SH-SY5Y (cell line): Measurements from ENCODE around the gene POLR2L.

Experiments used
- GATA2 ChIP-seq: IDR thresholded peaks from 2 replicates; pipeline ENCODE4 v1.6.1; 2011; ENCODE audit warnings: mild to moderate bottlenecking, low read depth, low read length
- GATA3 ChIP-seq: IDR thresholded peaks from 2 replicates; pipeline ENCODE4 v1.6.1; 2011; ENCODE audit warnings: low read depth, mild to moderate bottlenecking, low read length, moderate library complexity

Gene POLR2L

DNA sequence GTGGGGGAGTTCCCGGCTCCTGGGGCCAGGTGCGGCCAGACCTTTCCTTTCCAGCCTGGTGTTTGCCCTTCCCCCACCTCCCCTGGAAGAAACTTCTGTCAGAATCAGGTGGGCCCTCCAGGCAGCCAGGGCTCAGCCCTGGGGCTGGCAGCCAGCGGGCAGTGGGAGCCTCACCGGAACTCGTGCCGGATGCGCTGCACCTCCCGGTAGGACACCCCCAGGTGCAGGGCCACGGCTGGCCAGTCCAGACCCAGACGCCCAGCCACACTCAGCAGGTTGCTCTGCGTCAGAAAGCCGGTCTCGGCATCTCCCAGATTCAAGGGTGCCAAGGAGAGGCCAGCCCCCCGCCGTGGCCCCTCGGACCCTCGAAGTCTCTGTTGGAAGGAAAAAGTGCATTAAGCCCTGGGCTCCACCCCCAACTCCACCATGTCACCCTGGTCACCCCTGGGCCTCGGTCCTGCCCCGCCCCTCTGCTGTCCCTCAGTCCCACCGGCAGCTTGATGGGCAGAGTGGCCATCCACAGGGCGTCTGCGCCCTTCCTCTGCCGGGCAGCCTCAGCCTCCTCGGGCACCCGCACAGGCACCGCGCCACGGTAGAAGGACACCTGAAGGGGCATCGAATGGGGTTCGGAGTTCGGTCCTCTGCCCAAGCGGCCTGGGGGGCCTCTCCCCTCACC is 42.5 kb downstream of the POLR2L start:
- TF ChIP-seq GATA3, result no peak
- TF ChIP-seq GATA2, result no peak

DNA sequence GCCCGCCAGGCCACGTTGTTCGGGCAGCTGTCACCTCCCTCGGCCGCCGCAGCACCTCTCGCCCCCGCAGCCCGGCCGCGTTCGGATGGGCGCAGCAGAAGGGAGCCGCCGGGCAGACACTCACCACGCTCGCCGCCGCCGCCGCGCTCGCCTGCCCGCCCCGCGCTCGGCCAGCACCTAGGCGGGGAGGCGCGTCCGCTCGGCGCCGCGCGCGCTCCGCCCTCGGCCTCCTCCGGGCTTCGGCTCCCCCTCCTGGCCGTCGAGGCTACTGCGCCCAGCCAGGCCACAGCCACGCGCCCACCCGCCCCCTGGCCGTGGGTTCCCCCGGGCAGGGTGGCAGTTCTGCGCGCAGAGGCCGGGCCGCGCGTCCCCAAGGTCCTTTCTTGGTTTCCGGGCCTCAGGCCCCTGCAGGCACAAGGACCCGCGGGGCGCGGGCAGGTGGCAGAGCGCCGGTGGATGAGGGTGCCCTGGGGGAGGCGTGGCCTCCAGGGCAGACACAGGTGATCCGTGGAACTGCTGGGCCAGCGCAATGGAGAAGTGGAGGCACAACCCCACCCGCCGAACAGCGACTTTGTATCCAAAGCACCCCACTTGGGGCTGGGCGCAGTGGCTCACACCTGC is 44.1 kb downstream of the POLR2L start, which contains the start of gene SLC25A22:
Gene SLC25A22, minus strand, starts transcription at position 189 of the 621 bp plus-strand sequence. CDS start 3,275 bp downstream, outside the sequence.
- TF ChIP-seq GATA3, result no peak
- TF ChIP-seq GATA2, result no peak

DNA sequence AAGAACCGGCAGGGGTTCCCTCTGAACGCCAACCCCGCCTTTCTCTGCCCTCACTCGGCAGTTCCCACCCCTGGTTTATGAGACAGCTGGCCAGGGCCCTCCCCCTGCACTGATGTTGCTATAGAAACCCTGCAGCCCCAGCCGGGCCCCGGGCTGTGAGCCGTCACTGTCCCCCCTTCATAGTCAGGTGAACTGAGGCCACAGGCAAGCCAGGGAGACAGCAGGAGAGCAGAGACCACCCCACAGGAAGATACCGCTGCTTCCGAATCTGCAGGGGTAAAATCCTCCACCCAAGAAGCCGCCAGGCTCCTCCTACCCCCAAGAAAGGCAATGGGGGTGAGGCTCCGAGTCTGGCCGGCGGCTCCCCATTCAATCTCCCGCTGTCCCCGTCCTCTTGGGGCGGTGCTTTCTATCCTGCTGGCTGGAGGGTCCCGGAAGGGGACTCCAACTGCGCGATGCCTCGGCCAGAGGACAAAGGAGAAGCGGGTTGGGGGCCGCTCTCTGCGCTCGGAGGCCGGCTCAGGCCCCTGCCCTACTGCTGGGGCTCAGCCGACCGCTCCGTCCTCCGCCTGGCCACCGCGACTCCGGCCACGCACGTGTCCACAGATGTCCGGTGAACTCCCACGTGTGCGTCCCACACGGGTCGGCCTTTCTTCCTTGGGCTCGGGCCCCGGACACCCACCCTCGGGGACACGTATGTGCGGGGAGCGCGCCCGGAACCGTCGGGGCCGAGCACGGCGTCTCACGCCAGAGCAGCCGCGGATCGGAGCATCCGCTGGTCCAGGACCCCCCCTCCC is 44.8 kb downstream of the POLR2L start:
- no peak for TF ChIP-seq GATA2
- TF ChIP-seq GATA3, result no peak

DNA sequence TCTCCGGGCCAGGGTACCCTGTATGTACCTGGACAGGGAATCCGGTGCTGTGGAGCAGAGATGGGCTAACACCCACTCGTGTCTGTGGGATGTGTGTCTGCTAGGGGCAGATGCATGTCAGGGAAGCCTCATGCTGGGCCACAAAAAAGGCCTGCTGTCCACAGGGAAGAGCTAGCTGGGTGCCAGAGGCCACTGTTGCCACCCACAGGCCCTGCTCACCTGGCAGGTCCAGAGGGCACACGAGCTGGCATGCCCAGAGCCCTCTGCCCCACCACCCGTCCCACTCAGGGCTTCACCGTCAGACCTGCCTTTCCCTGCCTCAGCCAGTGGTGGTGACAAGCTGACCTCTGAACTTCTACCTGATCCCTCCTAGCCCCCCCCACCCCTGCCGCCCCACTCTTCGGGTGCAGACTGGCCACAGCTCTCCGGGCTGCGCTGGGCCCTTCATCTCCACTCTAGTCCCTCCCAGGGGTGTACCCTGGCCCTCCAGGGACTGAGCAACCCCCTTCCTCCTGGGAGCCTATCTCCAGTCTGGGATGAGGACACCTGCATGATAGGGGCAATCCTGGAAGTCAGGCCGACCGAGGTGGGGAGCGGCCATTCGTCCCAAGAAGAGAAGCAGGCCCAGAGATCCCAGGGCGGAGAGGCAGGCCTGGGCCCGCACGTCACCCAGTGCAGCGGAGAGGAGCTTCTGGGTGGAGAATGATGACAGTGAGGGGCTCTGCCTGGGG is 45.6 kb downstream of the POLR2L start:
- TF ChIP-seq GATA2 (no peak), GATA3 (no peak)

DNA sequence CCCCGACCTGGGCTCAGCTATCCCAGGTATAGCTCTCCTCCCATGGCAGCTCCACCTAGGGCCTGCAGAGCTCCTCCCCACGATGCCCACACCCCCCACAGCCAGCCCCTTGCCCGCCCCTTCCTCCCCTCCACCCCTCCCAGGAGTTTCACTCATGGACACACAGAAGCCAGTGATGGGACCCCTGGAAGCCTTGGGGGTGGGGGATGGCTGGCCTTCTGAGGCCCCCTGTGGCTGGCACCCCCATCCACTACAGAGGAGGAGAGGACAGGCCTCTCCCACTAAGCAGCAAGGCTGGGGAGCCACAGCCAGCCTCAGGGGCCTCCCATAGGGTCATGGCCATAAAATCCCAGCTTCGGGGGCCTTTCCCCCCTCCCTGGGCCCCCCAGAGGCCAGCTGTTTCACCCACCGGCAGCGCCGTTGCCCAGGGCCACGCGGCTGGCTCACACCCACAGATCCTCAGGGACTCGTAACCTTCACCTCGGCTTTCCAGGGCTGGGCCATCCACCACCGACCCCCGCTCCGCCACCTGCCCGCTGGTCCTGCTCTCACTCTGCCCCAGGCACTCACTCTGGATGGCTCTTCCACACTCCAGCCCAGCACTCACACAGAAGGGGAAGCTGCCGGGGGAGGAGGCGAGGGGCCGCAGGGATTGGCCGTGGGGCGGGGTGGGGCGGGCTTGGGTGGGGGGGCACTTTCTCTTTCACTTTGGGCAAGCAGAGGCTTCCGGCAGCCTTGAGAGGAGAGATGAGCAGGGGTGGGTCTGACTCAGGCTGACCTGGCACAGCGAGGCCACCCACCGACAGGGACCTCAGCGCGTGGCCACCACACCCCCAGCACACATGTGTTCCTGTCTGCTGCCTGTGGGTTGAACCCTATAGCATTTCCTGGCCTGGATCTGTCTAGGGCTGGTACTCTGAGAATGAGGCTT is 46.4 kb downstream of the POLR2L start:
- TF ChIP-seq GATA2 (no peak), GATA3 (no peak)

DNA sequence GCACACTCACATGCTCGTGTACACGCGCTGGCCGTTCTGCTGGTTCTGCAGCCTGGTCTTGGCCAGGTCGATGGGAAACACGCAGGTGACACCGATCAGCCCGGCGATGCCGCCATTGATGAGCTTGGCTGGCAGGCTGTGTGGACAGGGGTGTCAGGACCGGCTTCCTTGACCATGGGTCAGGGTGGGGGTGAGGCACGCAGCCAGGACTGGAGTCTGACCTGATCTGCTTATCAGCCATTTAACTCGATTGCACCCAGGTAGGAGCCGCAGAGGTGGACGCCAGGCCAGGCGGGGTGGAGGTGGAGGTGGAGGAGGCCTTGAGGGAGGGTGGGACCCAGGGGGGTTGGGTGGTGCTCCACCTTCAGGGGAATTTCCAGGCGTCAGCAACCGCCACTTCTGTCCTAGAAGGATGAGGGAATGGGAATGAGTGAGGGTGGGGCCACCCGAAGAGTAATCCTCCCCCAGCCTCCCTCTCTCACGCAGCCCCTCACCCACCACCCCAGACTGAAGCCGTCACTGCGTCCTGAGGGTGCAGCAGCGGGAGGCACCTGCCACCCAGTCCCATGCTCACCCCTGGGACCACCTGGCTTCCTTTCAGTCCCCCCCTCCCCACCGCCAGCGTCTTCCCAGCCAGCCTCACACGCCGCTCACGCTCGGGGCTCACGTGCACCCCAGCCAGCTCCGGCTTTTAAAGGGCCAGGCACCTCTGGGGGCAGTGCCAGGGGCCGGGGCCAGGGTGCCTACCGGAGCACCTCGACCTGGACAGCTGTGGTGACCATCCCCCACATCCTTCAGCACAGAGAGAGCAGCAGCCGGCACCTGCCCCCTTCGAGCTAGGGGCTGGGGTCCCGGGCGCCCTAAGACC is 47.3 kb downstream of the POLR2L start:
- TF ChIP-seq GATA3, result no peak
- TF ChIP-seq GATA2, result no peak

DNA sequence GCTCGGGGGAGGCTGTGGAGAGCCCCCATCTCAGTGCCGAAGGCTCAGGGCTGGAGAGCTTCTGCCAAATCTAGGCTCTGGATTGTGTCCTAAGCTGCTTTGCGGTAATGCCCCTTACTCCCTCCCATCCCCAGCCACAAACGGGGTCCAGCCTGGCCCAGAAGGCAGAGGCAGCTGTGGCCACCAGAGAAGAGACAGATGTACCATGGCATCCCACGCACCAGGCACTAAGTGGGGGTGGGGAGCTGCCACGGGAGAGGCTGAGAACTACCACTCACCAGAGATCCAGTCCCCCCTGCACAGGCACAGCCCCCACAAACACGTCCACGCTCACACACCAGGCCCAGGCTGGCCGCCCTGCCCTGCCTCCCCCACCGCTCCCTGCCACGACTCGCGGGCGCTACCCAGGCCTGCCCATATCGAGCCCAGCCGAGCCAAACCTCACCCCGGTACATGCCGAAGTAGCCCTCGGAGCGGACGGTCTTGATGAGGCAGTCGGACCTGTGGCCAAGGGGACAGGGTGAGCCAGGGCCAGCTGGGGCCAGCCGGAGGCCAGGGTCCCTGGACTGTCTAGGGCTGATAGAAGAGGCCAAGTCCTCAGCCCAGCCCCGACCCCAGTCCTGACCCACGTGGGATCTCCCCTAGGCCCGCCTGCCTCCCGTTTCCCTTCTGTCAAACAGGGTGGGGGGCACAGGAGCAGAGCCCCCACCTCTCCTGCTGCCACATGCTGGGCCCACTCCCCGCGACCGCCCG is 48.1 kb downstream of the POLR2L start:
- TF ChIP-seq GATA3 (no peak), GATA2 (no peak)

DNA sequence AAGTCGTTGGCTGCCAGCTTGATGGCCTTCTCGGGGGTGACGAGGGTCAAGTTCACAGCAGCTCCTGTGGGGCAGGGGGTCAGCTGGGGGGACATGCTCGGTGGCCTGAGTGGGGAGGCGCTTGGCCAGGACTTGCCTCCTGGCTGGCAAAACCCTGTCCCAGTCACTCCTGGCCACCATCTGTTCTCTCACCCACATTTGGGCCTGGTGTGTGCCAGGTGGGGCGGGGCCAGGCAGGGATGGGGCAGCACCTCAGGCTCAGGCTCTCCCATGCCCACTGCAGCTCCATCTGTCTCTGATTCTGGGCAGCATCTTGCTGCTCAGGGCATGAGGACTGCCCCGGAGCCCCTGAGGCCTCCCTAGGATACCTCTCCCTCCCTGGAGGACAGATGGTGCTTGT is 48.8 kb downstream of the POLR2L start:
- no peak for TF ChIP-seq GATA2

DNA sequence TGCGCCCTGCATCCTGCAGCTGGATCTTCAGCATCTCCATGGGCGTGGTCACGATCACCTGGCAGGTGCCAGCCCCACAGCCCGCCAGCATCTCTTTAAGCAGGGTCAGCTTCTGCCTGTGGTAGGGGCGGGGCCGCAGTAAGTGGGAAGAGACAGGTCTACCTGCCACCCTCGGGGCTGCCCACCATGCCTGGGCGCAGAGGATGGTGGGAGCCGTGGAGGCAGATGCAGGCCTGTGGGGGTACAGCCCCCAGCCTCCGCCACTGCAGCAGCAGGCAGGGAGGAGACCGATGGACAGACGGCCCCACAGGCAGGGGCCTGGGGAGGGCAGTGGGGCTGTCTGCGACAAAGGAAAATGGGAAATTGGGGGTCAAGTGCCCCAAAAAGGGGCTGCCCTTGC is 49.5 kb downstream of the POLR2L start:
- no peak for TF ChIP-seq GATA3
- TF ChIP-seq GATA2, result no peak

DNA sequence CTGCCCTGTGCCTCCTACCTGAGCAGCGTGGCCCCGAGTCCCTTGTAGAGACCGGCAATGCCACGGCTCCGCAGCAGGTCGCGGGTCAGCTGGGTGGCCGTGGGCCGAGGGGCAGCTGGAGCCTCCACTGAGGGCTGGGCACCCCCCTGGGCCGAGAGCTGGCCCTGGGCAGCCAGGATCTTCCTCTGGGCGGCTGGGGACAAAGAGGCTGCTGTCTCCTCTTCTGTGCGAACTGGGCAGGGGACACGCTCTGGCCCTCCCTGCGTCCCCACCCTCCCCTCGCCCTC is 49.9 kb downstream of the POLR2L start:
- TF ChIP-seq GATA3 (no peak), GATA2 (no peak)

DNA sequence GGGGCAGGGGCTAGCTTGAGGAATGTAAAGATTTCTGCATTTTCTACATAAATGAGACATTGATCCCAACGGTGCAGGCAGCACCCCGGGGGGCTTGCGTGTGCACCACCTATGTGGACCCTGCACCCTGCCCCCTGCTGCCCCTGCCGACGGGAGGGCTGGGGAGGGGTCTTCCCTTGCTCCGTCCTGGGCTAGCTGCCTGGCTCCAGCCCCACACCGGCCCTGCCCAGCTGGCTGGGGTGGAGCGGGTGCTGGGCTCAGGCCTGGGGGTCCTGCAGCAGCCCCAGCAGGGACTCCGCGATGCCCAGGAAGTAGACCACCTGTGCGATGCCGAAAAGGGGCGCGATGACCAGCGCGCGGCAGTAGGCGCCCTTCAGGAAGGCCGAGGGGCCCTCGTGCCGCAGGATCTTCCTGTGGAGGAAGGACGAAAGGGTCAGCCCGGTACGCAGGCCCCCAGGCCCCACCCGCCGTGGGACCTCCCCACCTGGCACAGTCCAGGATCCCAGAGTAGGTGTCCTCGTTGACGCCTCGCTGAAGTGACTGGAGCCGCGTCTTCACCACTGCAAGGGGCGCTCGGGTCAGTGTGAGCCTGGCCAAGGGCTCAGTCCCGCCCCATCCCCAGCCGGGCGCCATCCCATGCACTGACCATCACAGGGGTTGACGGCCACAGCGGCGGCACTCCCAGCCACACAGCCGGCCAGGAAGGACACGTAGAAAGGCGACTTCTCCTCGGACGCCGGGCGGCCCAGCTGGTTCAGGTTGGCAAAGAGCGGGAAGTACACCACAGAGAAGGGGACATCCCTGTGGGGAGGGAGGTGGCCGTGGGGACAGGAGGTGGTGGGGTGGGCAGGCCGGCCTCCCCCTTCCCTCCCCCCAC is 50.4 kb downstream of the POLR2L start:
- no peak for TF ChIP-seq GATA3
- no peak for TF ChIP-seq GATA2
